HG03095 (cell line): ENCODE measurements around the gene NRSN2.

ENCODE experiments used
- ATAC-seq: cut with Tn5 transposase; IDR thresholded peaks from one replicate; pipeline ENCODE4 v1.9.1; 2021; ENCODE audit warnings: moderate library complexity; ENCODE audit not compliant: unreplicated experiment

NRSN2 gene

DNA sequence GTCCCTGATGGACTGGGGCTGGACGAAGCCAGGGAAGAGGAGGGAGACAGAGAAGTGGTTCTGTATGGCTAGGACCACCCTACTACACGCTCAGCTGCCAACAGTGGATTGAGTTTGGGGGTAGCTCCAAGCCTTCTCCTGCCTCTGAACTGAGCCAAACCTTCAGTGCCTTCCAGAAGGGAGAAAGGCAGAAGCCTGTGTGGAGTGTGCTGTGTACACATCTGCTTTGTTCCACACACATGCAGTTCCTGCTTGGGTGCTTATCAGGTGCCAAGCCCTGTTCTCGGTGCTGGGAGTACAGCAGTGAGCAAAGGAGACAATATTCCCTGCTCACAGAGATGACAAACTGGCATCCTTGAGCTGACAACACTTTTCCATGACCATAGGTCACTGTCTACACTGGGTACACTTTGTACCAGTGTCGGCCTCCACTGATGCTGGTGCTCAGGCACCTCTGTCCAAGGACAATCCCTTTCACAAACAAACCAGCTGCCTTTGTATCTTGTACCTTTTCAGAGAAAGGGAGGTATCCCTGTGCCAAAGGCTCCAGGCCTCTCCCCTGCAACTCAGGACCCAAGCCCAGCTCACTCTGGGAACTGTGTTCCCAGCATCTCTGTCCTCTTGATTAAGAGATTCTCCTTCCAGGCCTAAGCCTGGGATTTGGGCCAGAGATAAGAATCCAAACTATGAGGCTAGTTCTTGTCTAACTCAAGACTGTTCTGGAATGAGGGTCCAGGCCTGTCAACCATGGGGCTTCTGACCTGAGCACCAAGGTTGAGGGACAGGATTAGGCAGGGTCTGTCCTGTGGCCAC, 49.9 kb downstream of the NRSN2 start:
- no peak for ATAC-seq

DNA sequence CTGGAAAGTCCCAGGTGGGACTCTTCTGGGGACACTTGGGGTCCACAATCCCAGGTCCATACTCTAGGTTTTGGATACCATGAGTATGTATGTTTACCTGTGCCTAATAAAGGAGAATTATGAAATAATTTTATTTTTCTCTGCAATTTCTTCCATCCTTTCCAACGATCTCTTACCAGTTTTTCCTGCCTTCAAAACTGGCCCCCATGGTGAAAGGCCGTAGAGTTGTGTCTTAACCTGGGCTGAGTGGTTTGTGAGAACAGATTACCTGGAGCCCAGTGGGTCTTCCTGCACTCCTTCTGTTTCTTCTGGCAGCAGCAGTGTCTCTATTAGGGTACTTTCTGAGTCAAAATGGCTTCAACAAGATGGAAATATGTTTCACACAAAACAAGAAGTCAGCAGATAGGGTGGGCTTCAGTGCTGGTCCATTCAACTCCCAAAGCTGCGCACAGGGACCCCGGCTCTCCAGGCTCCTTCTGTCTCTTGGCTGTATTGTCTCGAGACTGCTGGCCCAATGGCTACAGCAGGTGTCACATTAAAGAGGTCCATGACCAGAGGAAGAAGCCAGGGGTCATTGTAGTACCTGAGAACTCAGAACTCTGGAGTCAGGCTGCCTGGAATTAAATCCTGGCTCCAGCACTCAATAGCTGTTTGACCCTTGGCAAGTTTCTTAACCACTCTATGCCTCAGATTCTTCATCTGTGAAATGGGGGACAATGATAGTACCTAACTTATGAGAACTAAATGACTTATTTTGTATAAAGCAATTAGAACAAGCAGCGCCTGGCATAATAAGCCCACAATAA, 50.7 kb downstream of the NRSN2 start:
- no peak for ATAC-seq

DNA sequence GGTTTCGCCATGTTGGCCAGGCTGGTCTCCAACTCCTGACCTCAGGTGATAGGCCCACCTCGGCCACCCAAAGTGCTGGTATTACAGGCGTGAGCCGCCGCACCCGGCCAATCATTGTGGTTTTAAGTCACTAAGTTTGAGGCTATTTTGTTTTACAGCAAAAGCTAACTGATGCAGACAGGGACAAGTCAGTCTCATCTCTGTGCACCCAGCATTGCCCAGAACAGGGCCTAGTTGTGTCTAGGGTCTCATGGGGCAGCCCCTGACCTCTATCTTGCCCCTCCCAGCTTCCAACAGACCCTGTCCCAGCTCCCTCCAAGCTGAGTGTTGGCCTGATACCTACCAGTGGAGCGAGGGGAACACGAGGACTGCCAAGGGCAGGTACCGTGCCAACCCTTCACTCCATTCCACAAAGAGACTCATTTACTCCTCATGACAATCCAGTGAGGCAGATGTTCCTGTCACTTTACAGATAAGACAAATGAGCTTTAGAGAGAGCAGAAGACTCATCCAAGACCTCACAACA, 52.3 kb downstream of the NRSN2 start:
- no peak for ATAC-seq

DNA sequence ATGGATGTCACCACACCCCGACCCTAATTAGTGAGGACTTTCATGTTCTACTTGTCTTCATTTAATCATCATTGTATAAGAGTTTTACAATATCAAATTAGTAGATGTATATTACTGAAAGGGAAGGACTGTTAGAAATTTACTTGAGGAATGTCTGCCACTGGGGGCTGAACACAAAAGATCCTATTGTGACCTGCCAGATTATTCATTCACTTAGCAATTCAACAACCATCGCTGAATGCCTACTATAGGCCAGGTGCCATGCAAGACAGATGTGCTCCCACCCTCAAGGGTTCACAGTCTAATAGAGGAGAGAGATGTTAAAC, 53.2 kb downstream of the NRSN2 start:
- no peak for ATAC-seq

DNA sequence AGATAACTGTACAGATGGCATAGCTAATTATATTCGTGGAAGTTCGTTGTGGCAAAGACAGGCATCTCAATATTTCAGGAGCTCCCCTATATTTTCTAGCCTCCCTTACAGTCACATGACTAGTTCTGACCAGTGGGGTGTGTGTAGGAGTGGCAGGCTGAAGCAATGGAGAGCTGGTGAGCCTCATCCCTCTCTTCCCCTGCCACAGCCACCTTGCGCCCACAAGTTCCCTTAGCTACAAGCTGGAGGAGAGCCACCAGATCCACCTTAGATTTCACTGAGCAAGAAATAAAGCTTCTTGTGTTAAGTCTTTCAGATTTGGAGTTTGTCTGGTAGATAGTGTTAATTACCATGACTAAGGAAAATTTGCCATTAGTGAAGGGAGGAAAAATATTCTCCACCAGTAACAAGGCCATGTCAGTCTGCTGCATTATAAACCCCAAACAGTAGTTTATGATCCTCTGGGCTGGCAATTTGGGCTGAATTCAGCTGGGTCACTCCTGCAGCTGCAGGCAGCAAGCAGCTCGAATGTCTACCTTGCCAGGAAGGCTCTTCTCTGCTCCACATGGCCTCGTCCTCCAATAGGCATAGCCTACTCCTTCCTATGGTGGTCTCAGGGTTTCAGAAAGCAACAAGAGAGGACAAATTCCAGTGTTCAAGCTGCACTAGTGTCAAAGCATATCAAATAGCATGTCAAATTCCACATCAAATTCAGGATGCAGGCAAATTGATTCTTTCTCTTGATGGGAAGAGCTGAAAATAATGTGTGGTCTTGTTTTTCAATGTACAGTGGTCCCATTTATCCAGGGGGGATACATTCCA, 53.8 kb downstream of the NRSN2 start:
- no peak for ATAC-seq

DNA sequence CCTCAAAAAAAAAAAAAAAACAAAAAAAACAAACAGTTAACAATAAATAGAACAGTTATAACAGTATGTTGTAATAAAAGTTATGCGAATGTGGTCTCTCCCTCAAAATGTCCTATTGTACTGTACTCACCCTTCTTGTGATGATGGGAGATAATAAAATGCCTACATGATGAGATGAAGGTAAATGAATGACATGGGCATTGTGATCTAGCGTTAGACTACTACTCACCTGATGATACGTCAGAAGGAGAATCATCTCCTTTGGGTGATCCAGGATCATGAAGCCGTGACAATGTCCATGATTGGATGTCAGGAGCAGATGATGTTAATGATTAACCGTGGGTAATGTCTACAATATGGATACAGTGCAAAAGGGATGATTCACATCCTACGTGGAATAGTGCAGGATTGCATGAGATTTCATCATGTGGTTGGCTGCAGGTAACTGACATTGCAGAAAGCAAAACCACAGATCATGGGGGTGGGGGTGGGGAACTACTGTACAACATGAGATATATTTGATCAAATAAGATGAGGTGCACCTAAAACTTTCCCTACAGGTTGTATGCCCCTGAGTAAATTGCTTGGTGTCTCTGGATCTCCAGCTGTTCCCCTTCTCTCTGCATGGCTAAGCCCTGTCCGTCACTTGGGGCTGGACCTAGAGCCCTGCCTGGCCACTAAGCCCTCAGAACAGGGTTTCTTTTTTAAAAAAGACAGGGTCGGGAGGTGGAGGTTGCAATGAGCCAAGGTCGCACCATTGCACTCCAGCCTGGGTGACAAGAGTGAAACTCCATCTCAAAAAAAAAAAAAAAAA, 55.0 kb downstream of the NRSN2 start:
- no peak for ATAC-seq

DNA sequence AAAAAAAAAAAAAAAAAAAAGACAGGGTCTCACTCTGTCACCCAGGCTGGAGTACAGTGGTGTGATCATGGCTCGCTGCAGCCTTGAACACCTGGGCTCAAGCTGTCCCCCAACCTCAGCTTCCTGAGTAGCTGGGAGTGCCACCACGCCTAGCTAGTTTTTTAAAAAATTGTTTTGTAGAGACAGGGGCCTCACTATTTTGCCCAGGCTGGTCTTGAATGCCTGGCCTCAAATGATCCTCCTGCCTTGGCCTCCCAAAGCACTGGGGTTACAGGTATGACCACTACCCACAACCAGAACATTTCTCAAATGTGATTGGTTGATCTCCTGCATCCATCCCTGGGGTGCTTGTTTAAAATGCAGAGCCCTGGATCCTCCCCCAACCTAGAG, 55.6 kb downstream of the NRSN2 start:
- no peak for ATAC-seq

DNA sequence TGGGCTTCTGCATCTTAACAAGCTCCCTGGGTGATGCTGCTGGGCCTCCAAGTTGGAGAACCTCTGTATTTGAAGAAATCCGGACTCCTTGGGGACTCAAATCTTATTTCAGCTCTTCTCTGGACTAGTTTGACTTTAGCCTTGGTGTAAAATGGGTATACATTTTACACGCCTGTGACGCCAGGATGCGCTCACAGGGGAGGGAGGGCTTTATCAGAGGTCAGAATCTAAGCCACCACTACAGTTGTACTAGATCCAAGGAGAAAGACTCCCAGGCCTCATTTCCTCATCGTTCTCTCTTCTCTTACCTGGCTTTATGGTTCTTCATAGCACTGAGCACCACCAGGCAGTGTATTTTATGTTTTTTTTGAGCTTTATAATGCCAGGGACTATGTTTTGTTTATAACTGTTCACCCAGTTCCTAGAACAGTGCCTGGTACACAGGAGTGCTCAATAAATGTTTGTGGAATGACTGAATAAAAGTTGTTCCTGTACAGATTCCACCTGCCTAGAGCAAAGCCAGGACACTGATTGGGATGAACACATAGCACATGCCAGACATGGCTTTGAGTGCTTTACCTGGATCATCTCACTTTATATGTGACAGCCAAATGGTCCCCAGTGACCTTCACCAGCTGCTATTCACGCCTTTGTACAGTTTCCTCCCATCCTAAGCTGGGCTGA, 56.1 kb downstream of the NRSN2 start:
- no peak for ATAC-seq

DNA sequence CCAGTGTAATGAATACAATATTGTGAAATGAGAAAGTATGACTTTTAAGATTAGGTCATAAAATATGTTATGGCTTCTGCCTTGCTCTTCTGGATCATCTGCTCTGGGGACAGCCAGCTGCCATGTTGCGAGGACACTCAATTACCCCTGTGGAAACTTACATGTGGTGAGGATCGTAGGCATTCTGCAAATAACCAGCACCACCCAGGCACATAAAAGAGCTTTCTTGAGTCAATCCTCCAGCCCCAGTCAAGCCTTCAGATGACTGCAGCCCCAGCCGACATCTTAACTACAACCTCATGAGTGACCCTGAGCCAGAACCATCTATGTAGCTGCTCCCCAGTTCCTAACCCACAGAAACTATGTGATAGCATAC, 56.7 kb downstream of the NRSN2 start:
- no peak for ATAC-seq

DNA sequence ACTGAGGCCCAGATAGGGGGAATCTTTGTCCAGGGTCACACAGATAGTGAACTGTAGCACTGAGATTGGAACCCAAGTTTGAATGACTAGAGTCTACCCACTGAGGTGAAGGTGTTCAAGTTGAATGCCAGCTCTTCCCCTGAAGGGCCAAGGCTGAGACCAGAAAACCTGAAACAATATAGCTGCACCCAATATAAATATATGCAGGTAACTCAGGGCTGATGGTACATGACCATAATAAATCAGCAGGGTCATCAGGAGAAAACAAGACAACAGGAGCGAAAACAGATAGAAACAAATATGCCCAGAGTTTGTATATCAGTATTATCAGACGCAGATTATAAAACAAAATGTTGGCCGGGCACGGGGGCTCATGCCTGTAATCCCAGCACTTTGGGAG, 57.2 kb downstream of the NRSN2 start:
- no peak for ATAC-seq
